Measurements from ENCODE around the gene EIF4EBP2. TPM values are rescaled to one million over a fixed set of nuclear protein-coding genes. Genes with fewer than 3 reads are reported as not detected.

The EIF4EBP2 gene
- total and polyA plus RNA-seq, 4 donors: 25.7 to 70.0 (median 33.0) TPM

GRCh38 chr10:70424320-70424719, 20.4 kb downstream of the EIF4EBP2 start:
- Histone ChIP-seq H3K36me3 (ENCODE audit: control insufficient read depth in 4 of 4, insufficient read depth in 3 of 4, low read depth in 1 of 4, low read length in 3 of 4) (peaks cover 9 to 86% (median 73%) of the 10 kb centered on the region in 4 donors), H3K4me3 (ENCODE audit: low read depth in 1 of 3, low read length in 3 of 3) (no peak overlapping the region), H3K4me1 (ENCODE audit: control insufficient read depth in 4 of 4, insufficient read depth in 4 of 4, low read length in 3 of 4) (peaks cover 0 to 4% (median 0%) of the 10 kb centered on the region in 4 donors), H3K27ac (ENCODE audit: low read depth in 1 of 2, low read length in 2 of 2) (no peak overlapping the region), H3K27me3 (ENCODE audit: control insufficient read depth in 4 of 4, insufficient read depth in 4 of 4, low read length in 3 of 4) (no peaks in the 10 kb centered on the region), H3K9me3 (ENCODE audit: control insufficient read depth in 4 of 4, low read length in 3 of 4) (no peaks in the 10 kb centered on the region), H3K9ac (ENCODE audit: low read depth in 1 of 2, low read length in 2 of 2) (no peak overlapping the region)
- WGBS: 92% methylated on average over 3 of the region's 3 CpGs
- TF ChIP-seq TAF1 (conservative IDR thresholded peaks at IDR 0.05): no peak
- TF ChIP-seq SP1 (IDR thresholded peaks at IDR 0.05): no peak
- no peak for TF ChIP-seq CTCF (IDR thresholded peaks at IDR 0.05; ENCODE audit: low read depth, low read length, missing input control)
- no peak for TF ChIP-seq EGR1 (IDR thresholded peaks at IDR 0.05; ENCODE audit: low read depth in 2 of 2)
- TF ChIP-seq NR2F2 (IDR thresholded peaks at IDR 0.05): no peak
- no peak for TF ChIP-seq ZBTB33 (IDR thresholded peaks at IDR 0.05)
- no peak for DNase-seq (ENCODE audit: low spot score)

GRCh38 chr10:70425096-70425495, 21.2 kb downstream of the EIF4EBP2 start:
- TF ChIP-seq FOXA1 (IDR thresholded peaks at IDR 0.05) (no peak), SP1 (IDR thresholded peaks at IDR 0.05) (no peak), EGR1 (IDR thresholded peaks at IDR 0.05; ENCODE audit: low read depth in 2 of 2) (no peak), HNF4A (conservative IDR thresholded peaks at IDR 0.05) (no peak), ATF3 (IDR thresholded peaks at IDR 0.05) (no peak), ZBTB33 (IDR thresholded peaks at IDR 0.05) (no peak), FOXA2 (IDR thresholded peaks at IDR 0.05) (no peak), HNF4G (IDR thresholded peaks at IDR 0.05) (no peak), TAF1 (conservative IDR thresholded peaks at IDR 0.05) (no peak), CTCF (IDR thresholded peaks at IDR 0.05; ENCODE audit: low read depth, low read length, missing input control) (no peak)
- WGBS: 88% methylated on average over 3 of the region's 3 CpGs
- Histone ChIP-seq H3K4me1 (ENCODE audit: control insufficient read depth in 4 of 4, insufficient read depth in 4 of 4, low read length in 3 of 4) (peaks cover 0 to 8% (median 4%) of the 10 kb centered on the region in 4 donors), H3K4me3 (ENCODE audit: low read depth in 1 of 3, low read length in 3 of 3) (no peak overlapping the region), H3K27me3 (ENCODE audit: control insufficient read depth in 4 of 4, insufficient read depth in 4 of 4, low read length in 3 of 4) (no peaks in the 10 kb centered on the region), H3K9ac (ENCODE audit: low read depth in 1 of 2, low read length in 2 of 2) (no peak overlapping the region), H3K36me3 (ENCODE audit: control insufficient read depth in 4 of 4, insufficient read depth in 3 of 4, low read depth in 1 of 4, low read length in 3 of 4) (peaks cover 6 to 79% (median 68%) of the 10 kb centered on the region in 4 donors), H3K9me3 (ENCODE audit: control insufficient read depth in 4 of 4, low read length in 3 of 4) (no peaks in the 10 kb centered on the region), H3K27ac (ENCODE audit: low read depth in 1 of 2, low read length in 2 of 2) (no peak overlapping the region)
- no peak for DNase-seq (ENCODE audit: low spot score)
